NCI-H510A (cell line): ENCODE results near the gene CERS3.

Experiments
- DNase-seq: peaks from one replicate; lab custom pipeline; 2025; lab: John Stamatoyannopoulos, UW

CERS3 gene

DNA sequence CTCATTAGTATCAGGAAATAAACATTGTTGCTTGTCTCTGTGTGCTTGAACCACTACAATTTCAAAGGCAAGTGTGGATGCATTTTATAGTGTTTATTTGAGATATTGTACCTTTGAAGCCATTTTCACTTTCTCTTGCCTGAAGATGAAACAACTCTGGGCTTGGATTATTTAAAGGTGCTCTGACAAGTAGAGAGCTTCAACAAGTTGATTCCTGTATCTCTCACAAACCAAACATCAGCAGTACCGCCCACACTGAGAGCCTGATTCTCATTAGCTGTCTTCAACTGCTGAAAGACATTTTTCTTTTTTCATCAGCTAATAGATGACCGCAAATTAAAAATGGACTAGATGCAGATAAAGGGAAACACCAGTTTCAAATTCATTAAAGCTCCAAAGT is 806 bp upstream of the CERS3 start:
- no peak for DNase-seq

GRCh38 chr15:100526027-100526481 is 2.7 kb downstream of the CERS3 start:
- no peak for DNase-seq

GRCh38 chr15:100525436-100525835 is 3.3 kb downstream of the CERS3 start:
- no peak for DNase-seq

GRCh38 chr15:100524326-100524725 is 4.4 kb downstream of the CERS3 start:
- no peak for DNase-seq

GRCh38 chr15:100521907-100522306 is 6.8 kb downstream of the CERS3 start:
- DNase-seq = no peak

DNA sequence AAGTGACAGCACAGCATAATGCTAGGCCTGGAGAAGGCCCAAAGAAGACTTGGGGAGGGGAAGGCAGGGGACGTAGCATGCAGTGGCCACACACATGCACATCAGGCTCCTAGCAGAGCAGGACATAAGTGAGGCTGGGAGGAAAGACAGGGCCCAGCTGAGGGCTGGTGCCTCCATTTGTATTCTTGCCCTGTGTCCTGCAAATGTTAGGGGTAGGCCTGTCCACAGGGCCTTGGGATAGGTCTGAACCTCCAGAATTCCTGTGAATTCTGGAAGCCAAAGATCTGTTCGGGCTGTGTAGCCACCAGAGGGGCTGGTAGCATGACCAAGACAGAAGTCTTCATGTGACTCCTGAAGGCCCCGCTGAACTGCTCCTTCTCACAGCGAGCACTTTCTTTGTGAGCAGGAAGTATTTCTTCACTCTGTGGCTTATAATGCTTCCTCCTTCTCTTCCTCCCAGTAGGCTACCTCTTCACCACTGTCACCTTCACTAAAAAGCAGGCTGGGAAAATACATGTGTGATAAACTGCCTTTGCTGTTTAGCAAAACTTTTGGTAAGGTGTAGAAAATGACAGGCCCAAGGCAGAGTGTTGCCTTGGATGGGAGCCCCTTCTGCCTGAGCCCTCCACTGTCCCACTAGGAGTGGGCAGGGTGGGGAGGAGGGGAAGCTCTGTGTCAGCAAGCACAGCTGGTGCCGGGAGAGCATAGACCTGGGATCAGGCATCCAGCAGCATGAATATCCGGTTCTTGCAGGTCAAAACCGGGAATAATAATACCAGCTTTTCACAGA is 8.4 kb downstream of the CERS3 start:
- no peak for DNase-seq

DNA sequence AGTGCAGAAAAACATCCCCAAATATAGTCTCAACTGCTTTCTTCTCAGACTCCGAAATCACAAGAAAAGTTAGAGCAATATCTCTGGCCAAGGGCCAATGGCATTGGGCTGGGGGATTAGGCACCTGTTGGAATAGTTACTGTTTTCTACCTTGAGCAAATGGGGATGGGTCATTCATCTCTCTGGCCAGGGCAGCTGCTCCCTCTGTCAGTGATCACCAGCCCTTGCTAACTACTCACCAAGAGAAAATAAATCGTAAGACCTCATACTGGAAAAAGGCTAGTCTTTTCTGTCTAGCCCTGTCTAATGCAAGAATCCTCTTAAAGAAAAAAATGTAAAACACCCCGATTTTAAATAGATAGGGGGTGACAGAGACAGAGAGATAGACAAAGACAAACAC is 10.9 kb downstream of the CERS3 start:
- no peak for DNase-seq

DNA sequence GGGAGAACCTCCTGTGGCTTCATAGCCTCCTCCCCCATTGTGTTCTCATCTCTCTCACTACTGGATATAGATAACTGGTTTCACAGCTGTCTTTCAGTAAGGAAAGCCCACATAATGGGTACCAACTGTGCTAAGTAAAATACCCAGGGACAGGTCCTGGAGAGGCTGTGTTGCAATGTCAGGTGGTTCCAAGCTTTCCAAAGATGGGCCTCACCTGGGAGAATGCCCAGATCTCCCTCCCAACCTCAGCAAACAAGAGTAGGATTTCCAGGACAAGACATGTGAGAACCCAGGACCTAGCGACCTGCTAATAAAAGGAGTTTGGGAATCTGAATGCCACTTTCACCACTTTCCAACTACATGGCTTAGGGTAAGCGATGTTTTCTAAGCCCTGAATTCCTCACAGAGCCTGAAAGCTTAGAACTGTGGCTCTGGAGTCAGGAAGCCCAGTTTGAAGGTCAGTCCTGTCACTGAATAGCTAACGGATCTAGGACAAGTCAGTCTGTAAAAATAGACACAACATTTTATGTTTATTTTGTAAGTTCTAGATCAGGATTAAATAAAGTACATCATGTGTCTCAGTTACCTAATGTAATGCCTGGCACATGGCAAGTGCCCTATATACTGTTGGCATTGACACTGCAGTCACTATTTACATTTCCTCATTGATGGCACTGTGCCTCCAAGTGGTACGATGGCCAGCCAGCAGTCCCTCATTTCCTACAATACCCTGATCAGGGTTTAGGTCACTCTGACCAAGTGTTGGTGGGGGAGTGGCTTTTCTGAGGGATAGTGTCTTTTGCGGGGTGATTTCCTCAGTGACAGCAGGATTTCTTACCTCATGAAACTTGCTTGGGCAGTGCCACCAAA is 11.9 kb downstream of the CERS3 start:
- no peak for DNase-seq

DNA sequence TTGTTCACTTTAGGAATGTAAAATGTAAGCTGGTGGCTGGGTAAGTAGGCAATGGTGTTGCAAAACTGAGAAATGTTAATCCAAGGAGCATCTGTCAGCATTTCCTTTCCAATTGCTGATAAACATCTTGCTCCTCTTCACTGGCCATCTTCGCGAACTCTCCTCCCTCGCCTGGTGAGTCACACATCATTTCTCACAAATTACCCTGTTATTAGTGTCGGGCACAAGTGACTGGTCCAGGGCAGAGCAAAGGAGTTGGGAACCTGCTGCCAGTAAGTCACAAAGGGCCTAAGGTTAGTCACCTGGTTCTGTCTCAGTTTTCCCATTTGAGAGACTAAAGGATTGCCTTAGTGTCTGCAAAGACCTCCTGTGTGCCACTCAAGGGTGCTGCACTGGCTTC is 13.0 kb downstream of the CERS3 start:
- no peak for DNase-seq

- no peak for DNase-seq
Measured at GRCh38 chr15:100508641-100509300, 20.0 kb downstream of the CERS3 start.

DNA sequence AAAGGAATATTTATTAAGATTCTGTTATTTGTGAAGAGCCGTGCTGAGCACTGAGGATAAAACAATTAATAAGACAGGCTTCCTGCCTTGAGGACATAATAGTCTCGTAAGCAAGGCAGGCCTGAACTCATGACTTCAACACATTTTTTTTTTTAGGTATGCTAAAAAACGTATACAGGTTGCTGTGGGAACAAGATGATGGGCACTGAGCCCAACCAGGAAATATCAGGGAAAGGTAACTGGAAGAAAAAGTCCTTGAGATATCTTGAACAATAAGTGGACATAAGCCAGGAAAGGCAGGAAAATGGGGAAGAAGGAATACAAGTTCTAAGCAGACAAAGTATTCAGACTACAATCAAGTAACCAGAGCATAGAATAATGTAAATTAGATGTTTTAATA is 26.1 kb downstream of the CERS3 start:
- no peak for DNase-seq

DNA sequence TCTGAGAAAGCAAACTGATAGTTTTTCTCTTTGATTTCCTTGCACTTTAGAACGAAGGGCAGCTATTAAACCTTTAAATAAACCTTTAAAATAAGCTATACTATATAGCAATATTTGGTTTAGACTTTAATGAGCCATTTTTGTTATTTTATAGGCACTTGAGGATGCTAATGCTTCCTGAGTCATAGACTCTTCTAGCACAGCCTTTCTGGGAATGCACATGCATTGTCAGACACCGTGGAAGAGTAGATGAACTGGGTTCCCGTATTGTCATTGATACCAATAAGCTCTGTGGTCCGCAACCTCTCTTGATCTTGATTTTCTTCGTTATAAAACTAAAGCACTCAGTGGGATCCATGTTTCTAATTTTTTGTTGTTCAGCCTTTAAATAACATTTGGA is 27.6 kb downstream of the CERS3 start:
- DNase-seq = no peak

- no peak for DNase-seq
Measured at GRCh38 chr15:100500226-100500990, 28.3 kb downstream of the CERS3 start.

- no peak for DNase-seq
Measured at GRCh38 chr15:100495861-100496260, 32.9 kb downstream of the CERS3 start.

- DNase-seq = no peak
Measured at GRCh38 chr15:100493213-100493612, 35.5 kb downstream of the CERS3 start.

DNA sequence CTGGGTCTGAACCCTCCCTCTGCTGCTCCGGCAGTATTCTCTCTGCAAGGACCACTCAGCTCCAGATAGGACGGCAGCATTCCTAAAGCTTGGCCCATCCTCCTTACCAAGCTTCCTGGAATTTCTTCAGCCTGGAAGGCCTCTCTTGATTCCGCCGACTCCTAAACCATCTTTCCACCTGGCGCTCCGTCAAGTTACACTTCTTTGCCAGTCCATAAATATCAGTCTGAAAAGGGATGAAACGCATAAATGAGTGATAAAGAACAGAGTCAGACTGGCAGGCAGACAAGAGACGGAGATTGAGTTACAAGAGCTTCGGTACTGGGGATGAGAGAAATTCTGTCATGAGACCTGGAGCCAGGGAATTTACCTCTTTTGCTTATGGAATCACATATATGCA is 44.3 kb downstream of the CERS3 start:
- no peak for DNase-seq

DNA sequence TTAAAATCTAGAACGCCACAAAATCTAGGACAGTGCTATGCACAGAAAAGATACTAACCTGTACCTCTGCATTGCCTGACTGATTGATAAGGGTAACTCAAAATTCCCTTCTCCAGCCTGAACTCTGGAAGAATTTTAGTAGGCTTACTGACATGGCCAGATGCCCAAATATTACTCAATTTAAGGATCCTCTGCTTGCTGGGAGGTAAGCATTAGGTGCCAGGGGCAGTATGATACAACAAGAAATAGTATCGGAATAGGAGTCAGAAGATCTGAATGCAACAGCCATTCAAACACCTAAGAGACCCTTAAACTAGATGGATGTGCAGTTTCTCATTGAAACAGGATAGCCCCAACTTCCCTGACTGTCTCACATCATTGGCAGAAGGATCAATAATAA is 45.4 kb downstream of the CERS3 start:
- no peak for DNase-seq

GRCh38 chr15:100476805-100477204 is 51.9 kb downstream of the CERS3 start:
- DNase-seq = no peak

GRCh38 chr15:100472736-100473135 is 56.0 kb downstream of the CERS3 start:
- DNase-seq = no peak

DNA sequence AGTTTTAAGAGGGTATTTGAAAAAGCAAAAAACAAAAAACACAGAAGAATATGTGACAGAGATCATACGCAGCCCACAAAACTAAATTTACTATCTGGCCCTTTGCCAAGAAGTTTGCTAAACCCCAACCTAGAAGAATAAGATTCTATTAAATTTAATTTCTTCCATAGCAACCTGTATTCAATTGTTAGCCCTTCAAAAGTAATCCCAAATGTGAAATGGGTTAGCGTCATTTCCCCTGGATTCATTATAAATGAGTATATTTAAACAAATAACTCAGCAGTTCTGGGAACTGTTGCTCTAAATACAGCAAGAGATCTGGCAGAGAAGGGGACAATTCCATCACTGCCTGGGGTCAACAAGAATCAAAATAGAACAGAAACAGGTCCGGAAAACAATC is 56.8 kb downstream of the CERS3 start:
- no peak for DNase-seq

DNA sequence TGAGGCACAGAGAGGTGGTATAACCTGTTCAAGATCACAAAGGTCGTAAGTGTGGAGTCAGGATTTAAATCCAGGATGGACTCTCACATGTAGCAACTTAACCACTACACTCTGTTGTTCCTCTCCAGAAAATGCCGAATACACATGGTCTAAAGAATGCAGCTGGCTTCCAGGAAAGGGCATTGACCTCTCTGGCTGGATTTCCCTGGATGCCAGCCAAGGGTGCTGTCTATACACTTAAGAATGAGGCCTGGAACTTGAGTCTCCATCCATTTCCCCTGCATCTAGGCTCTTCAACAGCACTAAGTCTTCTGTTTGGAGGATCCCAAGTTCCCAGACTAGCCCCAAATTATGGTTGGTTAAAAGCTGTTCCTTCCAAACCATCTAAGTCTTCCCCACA is 60.5 kb downstream of the CERS3 start:
- no peak for DNase-seq

DNA sequence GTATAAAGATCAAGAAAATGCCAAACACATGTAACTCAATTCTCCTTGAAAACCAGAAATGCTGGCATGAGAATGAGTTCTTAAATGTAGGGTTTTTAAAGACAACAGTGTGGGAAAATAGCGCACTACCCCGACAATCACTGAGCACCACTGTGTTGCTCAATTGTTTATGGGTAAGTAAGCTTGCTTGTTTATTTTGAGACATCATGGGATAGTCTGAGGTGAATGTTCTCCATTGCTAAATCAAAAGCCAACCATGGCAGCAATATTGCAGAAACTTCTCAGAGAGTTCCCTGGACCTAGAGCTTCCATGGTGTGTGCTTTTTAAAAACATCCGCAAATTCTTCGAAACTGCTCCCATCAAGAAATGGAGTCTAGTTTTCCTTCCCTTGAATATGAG is 62.7 kb downstream of the CERS3 start:
- no peak for DNase-seq
